HG02610 (cell line): ENCODE measurements around the gene SIM2.

ENCODE experiments used
- ATAC-seq: cut with Tn5 transposase; IDR thresholded peaks from one replicate; pipeline ENCODE4 v1.9.1; 2021; ENCODE audit warnings: mild to moderate bottlenecking, moderate library complexity; ENCODE audit not compliant: unreplicated experiment

The SIM2 gene

GRCh38 chr21:36686955-36687354 lies 12.0 kb upstream of the SIM2 start:
- ATAC-seq: no peak

GRCh38 chr21:36688324-36688723 lies 10.6 kb upstream of the SIM2 start:
- ATAC-seq: no peak

- no peak for ATAC-seq
Measured at GRCh38 chr21:36689324-36689723, 9.6 kb upstream of the SIM2 start.

GRCh38 chr21:36690628-36691554 lies 8.0 kb upstream of the SIM2 start:
- ATAC-seq: no peak

GRCh38 chr21:36691555-36692041 lies 7.3 kb upstream of the SIM2 start:
- no peak for ATAC-seq

GRCh38 chr21:36692114-36692834 lies 6.6 kb upstream of the SIM2 start:
- ATAC-seq: no peak

- ATAC-seq: no peak
Measured at GRCh38 chr21:36692835-36693488, 6.0 kb upstream of the SIM2 start.

GRCh38 chr21:36693489-36694030 lies 5.4 kb upstream of the SIM2 start:
- no peak for ATAC-seq

GRCh38 chr21:36694031-36694515 lies 4.8 kb upstream of the SIM2 start:
- ATAC-seq: no peak

GRCh38 chr21:36694593-36695282 lies 4.2 kb upstream of the SIM2 start:
- no peak for ATAC-seq

- no peak for ATAC-seq
Measured at GRCh38 chr21:36695283-36695634, 3.7 kb upstream of the SIM2 start.

- no peak for ATAC-seq
Measured at GRCh38 chr21:36695671-36696389, 3.1 kb upstream of the SIM2 start.

GRCh38 chr21:36696390-36697059 lies 2.4 kb upstream of the SIM2 start:
- ATAC-seq: no peak

- no peak for ATAC-seq
Measured at GRCh38 chr21:36697060-36697850, 1.7 kb upstream of the SIM2 start.

GRCh38 chr21:36697851-36698384 lies 997 bp upstream of the SIM2 start:
- ATAC-seq: no peak

GRCh38 chr21:36698385-36698980 lies 432 bp upstream of the SIM2 start:
- ATAC-seq: no peak

GRCh38 chr21:36699546-36700294 lies 805 bp downstream of the SIM2 start:
- no peak for ATAC-seq
